HCT116 (cell line): ENCODE measurements around the gene GNB5. TPM values are rescaled to one million over a fixed set of nuclear protein-coding genes. Genes with fewer than 3 reads are reported as not detected.

Experiments
- ATAC-seq: fragments of 200-7000 bp; cut with Tn5 transposase; 2 replicates; pipeline ENCODE4 v1.9.1; 2020; ENCODE audit warnings: mild to moderate bottlenecking, moderate library complexity
- BruUV-seq: library from RNA; stranded (reverse); fragments of 400-500 nt; replicated peaks from 2 replicates; lab custom pipeline; 2021; lab: Mats Ljungman, UMichigan
- CTCF ChIA-PET: fragments of 300-600 bp; sonication (Branson Sonifier 250); formaldehyde crosslinking; loops from one replicate; lab custom pipeline; 2021; ENCODE audit warnings: antibody characterized with exemption; lab: Charles Lee
- POLR2A ChIA-PET: fragments of 300-600, 350-600 bp; sonication (Branson Sonifier 250); formaldehyde crosslinking; loops from one replicate; lab custom pipeline; 2021; ENCODE audit warnings: antibody characterized with exemption; lab: Charles Lee
- RAD21 ChIA-PET, 2 experiments: fragments of 300-600 bp; sonication (Branson Sonifier 250); formaldehyde crosslinking; loops; one replicate each; lab custom pipeline; 2023; ENCODE audit warnings: low total read pairs in 2 of 2; ENCODE audit not compliant: uncharacterized antibody in 2 of 2, unreplicated experiment in 2 of 2, low non-redundant PET in 1 of 2; lab: Charles Lee
- DNase-seq: peaks from one replicate; pipeline ENCODE4 v3.0.0-alpha.2; 2010; ENCODE audit warnings: low read depth, low spot score
- H2AFZ ChIP-seq: fragments of 200-600 bp; shearing (Covaris generic), sonication (generic); 2 replicates; pipeline ENCODE4 v1.6.1; 2017; ENCODE audit warnings: low read depth, mixed run types, mixed read lengths, antibody characterized with exemption, low read length; ENCODE audit not compliant: poor library complexity, severe bottlenecking
- H3K27ac ChIP-seq: 2 replicates; pipeline ENCODE4 v1.5.1; 2012; ENCODE audit warnings: low read depth, low read length
- H3K27me3 ChIP-seq: fragments of 200-600 bp; sonication (generic); 2 replicates; pipeline ENCODE4 v1.6.1; 2016; ENCODE audit warnings: mixed run types, low read length, mixed read lengths; ENCODE audit not compliant: insufficient read depth
- H3K36me3 ChIP-seq, 2 experiments: fragments of 200-500 bp in 1 of 2; fragments of 200-600 bp in 1 of 2; sonication (Bioruptor generic) in 1 of 2; sonication (generic) in 1 of 2; 2 replicates each; pipeline versions ENCODE4 v1.5.1 to v1.6.1; 2014 to 2016; ENCODE audit warnings: low read length in 2 of 2, inconsistent platforms in 1 of 2, mixed read lengths in 1 of 2, mixed run types in 1 of 2; ENCODE audit not compliant: insufficient read depth in 2 of 2, control insufficient read depth in 1 of 2
- H3K4me1 ChIP-seq, 2 experiments: fragments of 200-600 bp in 1 of 2; sonication (generic) in 1 of 2; 2 replicates each; pipeline versions ENCODE4 v1.5.1 to v1.6.1; 2012 to 2017; ENCODE audit warnings: low read length in 2 of 2, inconsistent platforms in 1 of 2, mild to moderate bottlenecking in 1 of 2, mixed read lengths in 1 of 2, mixed run types in 1 of 2, moderate library complexity in 1 of 2; ENCODE audit not compliant: insufficient read depth in 2 of 2, control insufficient read depth in 1 of 2
- H3K4me2 ChIP-seq: fragments of 200-600 bp; sonication (generic); 2 replicates; pipeline ENCODE4 v1.6.1; 2017; ENCODE audit warnings: mixed run types, low read length, mixed read lengths
- H3K4me3 ChIP-seq, 2 experiments: fragments of 200-600 bp in 1 of 2; sonication (generic) in 1 of 2; replicated peaks in 1 of 2; 2 replicates each; pipeline ENCODE4 v1.5.1; 2011 to 2016; ENCODE audit warnings: low read length in 2 of 2, control low read depth in 1 of 2, low read depth in 1 of 2, mild to moderate bottlenecking in 1 of 2, mixed read lengths in 1 of 2, mixed run types in 1 of 2
- H3K79me2 ChIP-seq: fragments of 200-600 bp; sonication (generic); 2 replicates; pipeline ENCODE4 v1.6.1; 2017; ENCODE audit warnings: mild to moderate bottlenecking, mixed run types, low read length, moderate library complexity, mixed read lengths; ENCODE audit not compliant: insufficient read depth
- H3K9ac ChIP-seq: fragments of 200-600 bp; sonication (generic); 2 replicates; pipeline ENCODE4 v1.6.1; 2016; ENCODE audit warnings: low read length, mixed read lengths
- H3K9me2 ChIP-seq: fragments of 200-600 bp; sonication (generic), shearing (Covaris generic); 2 replicates; pipeline ENCODE4 v1.6.1; 2017; ENCODE audit warnings: mixed run types, mild to moderate bottlenecking, moderate library complexity; ENCODE audit not compliant: insufficient read depth
- H3K9me3 ChIP-seq, 2 experiments: fragments of 200-500 bp in 1 of 2; fragments of 200-600 bp in 1 of 2; sonication (Bioruptor generic) in 1 of 2; sonication (generic) in 1 of 2; 2 replicates each; pipeline ENCODE4 v1.6.1; 2014 to 2017; ENCODE audit warnings: low read length in 2 of 2, mixed read lengths in 2 of 2, inconsistent platforms in 1 of 2, low read depth in 1 of 2, mild to moderate bottlenecking in 1 of 2, mixed run types in 1 of 2, moderate library complexity in 1 of 2; ENCODE audit not compliant: control insufficient read depth in 1 of 2, insufficient read depth in 1 of 2
- H4K20me1 ChIP-seq: fragments of 200-600 bp; sonication (generic), shearing (Covaris generic); 2 replicates; pipeline ENCODE4 v1.6.1; 2017; ENCODE audit warnings: mixed run types, mild to moderate bottlenecking, moderate library complexity; ENCODE audit not compliant: insufficient read depth
- CBX3 ChIP-seq: IDR thresholded peaks from 2 replicates; pipeline ENCODE4 v1.6.1; 2012; ENCODE audit warnings: low read depth
- CEBPB ChIP-seq: IDR thresholded peaks from 2 replicates; pipeline ENCODE4 v1.6.1; 2012; ENCODE audit warnings: low read depth
- EGR1 ChIP-seq: IDR thresholded peaks from 2 replicates; pipeline ENCODE4 v1.6.1; 2012; ENCODE audit warnings: low read depth
- FOSL1 ChIP-seq: IDR thresholded peaks from 2 replicates; pipeline ENCODE4 v1.6.1; 2012; ENCODE audit warnings: low read depth
- JUND ChIP-seq: IDR thresholded peaks from 2 replicates; pipeline ENCODE4 v1.6.1; 2012
- POLR2AphosphoS5 ChIP-seq: IDR thresholded peaks from 2 replicates; pipeline ENCODE4 v1.6.1; 2011; ENCODE audit warnings: mild to moderate bottlenecking, low read depth, low read length, moderate library complexity
- SP1 ChIP-seq: IDR thresholded peaks from 2 replicates; pipeline ENCODE4 v1.6.1; 2012; ENCODE audit warnings: low read depth
- SRF ChIP-seq: IDR thresholded peaks from 2 replicates; pipeline ENCODE4 v1.6.1; 2012; ENCODE audit warnings: low read depth
- TCF7L2 ChIP-seq: IDR thresholded peaks from 2 replicates; pipeline ENCODE4 v1.7.0; 2011; ENCODE audit warnings: borderline replicate concordance, inconsistent platforms; ENCODE audit not compliant: insufficient read depth, insufficient read length; ENCODE audit errors: extremely low read depth
- YY1 ChIP-seq: IDR thresholded peaks from 2 replicates; pipeline ENCODE4 v1.6.1; 2011; ENCODE audit warnings: low read length, low read depth, moderate library complexity, mild to moderate bottlenecking; ENCODE audit not compliant: insufficient replicate concordance; ENCODE audit errors: extremely low read depth
- ZFX ChIP-seq: fragments of 450-650 bp; IDR thresholded peaks from 2 replicates; pipeline ENCODE4 v1.6.1; 2017
- ZNF274 ChIP-seq: fragments of 200-500 bp; sonication (Bioruptor generic); IDR thresholded peaks from 2 replicates; pipeline ENCODE4 v1.6.1; 2014; ENCODE audit warnings: mild to moderate bottlenecking, low read depth, low read length, inconsistent platforms
- intact Hi-C: fragments of 100-400 bp; cut with micrococcal nuclease; formaldehyde crosslinking; loops from 2 replicates; pipeline ENCODE4 v1.10.0; 2022
- total RNA-seq: library from RNA; stranded (reverse); gene quantifications from one replicate; pipeline ENCODE4 v1.2.1, GENCODE V29; 2021; ENCODE audit not compliant: unreplicated experiment
- TF ChIP-seq, protein P1 (sequence below): IDR thresholded peaks from 2 replicates; pipeline ENCODE4 v1.6.1; 2012; ENCODE audit warnings: low read depth
- TF ChIP-seq, protein P2 (sequence below): IDR thresholded peaks from 2 replicates; pipeline ENCODE4 v1.6.1; 2012
- TF ChIP-seq, protein P3 (sequence below): IDR thresholded peaks from 2 replicates; pipeline ENCODE4 v1.6.1; 2011; ENCODE audit warnings: mild to moderate bottlenecking, low read length, moderate library complexity; ENCODE audit not compliant: insufficient replicate concordance; ENCODE audit errors: extremely low read depth

The GNB5 gene
- total RNA-seq, 1 experiment from 2014 or later, result 27.6 TPM

DNA sequence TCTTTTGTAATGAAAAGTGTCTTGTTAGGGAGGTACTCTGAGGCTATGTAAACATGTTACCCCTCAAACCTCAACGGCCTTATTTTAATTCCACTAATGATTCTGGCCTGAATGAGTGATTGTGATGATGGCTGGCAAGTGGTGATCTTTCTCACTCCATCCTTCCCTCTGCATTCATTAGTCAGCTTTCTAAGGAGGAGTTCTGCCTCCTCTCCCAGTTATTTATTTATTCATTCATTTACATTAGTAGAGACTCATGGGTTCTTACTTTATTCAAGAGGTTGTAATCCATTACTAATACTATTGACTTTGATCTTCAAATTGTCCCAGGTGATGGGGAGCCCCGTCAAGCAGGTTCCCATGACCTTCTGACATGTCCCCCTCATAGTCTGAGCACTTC lies 35.3 kb downstream of the GNB5 start:
- no peak overlapping the region for H3K4me2 ChIP-seq
- POLR2A ChIA-PET, result no interaction called here
- no peak overlapping the region for H3K9ac ChIP-seq
- TF ChIP-seq, protein P1, sequence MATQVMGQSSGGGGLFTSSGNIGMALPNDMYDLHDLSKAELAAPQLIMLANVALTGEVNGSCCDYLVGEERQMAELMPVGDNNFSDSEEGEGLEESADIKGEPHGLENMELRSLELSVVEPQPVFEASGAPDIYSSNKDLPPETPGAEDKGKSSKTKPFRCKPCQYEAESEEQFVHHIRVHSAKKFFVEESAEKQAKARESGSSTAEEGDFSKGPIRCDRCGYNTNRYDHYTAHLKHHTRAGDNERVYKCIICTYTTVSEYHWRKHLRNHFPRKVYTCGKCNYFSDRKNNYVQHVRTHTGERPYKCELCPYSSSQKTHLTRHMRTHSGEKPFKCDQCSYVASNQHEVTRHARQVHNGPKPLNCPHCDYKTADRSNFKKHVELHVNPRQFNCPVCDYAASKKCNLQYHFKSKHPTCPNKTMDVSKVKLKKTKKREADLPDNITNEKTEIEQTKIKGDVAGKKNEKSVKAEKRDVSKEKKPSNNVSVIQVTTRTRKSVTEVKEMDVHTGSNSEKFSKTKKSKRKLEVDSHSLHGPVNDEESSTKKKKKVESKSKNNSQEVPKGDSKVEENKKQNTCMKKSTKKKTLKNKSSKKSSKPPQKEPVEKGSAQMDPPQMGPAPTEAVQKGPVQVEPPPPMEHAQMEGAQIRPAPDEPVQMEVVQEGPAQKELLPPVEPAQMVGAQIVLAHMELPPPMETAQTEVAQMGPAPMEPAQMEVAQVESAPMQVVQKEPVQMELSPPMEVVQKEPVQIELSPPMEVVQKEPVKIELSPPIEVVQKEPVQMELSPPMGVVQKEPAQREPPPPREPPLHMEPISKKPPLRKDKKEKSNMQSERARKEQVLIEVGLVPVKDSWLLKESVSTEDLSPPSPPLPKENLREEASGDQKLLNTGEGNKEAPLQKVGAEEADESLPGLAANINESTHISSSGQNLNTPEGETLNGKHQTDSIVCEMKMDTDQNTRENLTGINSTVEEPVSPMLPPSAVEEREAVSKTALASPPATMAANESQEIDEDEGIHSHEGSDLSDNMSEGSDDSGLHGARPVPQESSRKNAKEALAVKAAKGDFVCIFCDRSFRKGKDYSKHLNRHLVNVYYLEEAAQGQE, result no peak
- TF ChIP-seq EGR1, result no peak
- TF ChIP-seq, protein P2, sequence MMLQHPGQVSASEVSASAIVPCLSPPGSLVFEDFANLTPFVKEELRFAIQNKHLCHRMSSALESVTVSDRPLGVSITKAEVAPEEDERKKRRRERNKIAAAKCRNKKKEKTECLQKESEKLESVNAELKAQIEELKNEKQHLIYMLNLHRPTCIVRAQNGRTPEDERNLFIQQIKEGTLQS, result no peak
- TF ChIP-seq TCF7L2, result no peak
- TF ChIP-seq POLR2AphosphoS5, result no peak
- no peak for TF ChIP-seq SRF
- TF ChIP-seq, protein P3, sequence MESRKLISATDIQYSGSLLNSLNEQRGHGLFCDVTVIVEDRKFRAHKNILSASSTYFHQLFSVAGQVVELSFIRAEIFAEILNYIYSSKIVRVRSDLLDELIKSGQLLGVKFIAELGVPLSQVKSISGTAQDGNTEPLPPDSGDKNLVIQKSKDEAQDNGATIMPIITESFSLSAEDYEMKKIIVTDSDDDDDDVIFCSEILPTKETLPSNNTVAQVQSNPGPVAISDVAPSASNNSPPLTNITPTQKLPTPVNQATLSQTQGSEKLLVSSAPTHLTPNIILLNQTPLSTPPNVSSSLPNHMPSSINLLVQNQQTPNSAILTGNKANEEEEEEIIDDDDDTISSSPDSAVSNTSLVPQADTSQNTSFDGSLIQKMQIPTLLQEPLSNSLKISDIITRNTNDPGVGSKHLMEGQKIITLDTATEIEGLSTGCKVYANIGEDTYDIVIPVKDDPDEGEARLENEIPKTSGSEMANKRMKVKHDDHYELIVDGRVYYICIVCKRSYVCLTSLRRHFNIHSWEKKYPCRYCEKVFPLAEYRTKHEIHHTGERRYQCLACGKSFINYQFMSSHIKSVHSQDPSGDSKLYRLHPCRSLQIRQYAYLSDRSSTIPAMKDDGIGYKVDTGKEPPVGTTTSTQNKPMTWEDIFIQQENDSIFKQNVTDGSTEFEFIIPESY, result no peak
- no peak for TF ChIP-seq SP1
- TF ChIP-seq CBX3, result no peak
- no peak for TF ChIP-seq CEBPB
- no peak for TF ChIP-seq ZNF274
- TF ChIP-seq JUND, result no peak
- TF ChIP-seq YY1, result no peak
- TF ChIP-seq FOSL1, result no peak
- TF ChIP-seq ZFX, result no peak
- H3K4me3 ChIP-seq, result no peak overlapping the region
- DNase-seq (no peak), ATAC-seq (no peak)
- H3K79me2 ChIP-seq, result no peaks in the 10 kb centered on the region
- no TSS peak for BruUV-seq
- H3K4me1 ChIP-seq, result no peaks in the 10 kb centered on the region
- RAD21 ChIA-PET, result no interaction called here
- H2AFZ ChIP-seq, result no peak overlapping the region
- no peaks in the 10 kb centered on the region for H3K9me3 ChIP-seq
- no peaks in the 10 kb centered on the region for H3K36me3 ChIP-seq
- no peaks in the 10 kb centered on the region for H3K27me3 ChIP-seq
- H4K20me1 ChIP-seq, result no peaks in the 10 kb centered on the region
- H3K9me2 ChIP-seq, result no peaks in the 10 kb centered on the region
- CTCF ChIA-PET, result no interaction called here
- intact Hi-C loops, result no loop called here
- H3K27ac ChIP-seq, result no peak overlapping the region
